ENCODE measurements around the gene NEDD8. TPM values are rescaled to one million over a fixed set of nuclear protein-coding genes. Genes with fewer than 3 reads are reported as not detected.
A peak's percentile ranks its signal among the peaks of the same experiment; 100 is the strongest.

NEDD8 gene
- polyA plus RNA-seq, 1 donor from 2014 or later: 273 TPM

- Mint-ChIP-seq H3K27me3 (no peaks in the 10 kb centered on the region), H3K27ac (peak overlapping the region in 1 of 3 donors; percentile 51), H3K4me1 (peaks cover 11 to 30% (median 27%) of the 10 kb centered on the region in 3 donors), H3K4me3 (peak overlapping the region in 2 of 4 donors; percentile 33 to 80), H3K9me3 (no peaks in the 10 kb centered on the region), H3K36me3 (peaks cover 14% of the 10 kb centered on the region)
Observed at GRCh38 chr14:24167469-24168114, 64.6 kb downstream of the NEDD8 start.

Other genes with a start within 250 kb of the NEDD8 start
- 14.6 TPM for gene DHRS4L2, start 243.4 kb downstream of the NEDD8 start, polyA plus RNA-seq
- gene CARMIL3, start 180.4 kb downstream of the NEDD8 start, polyA plus RNA-seq: 0.35 TPM
- gene CPNE6, start 160.8 kb downstream of the NEDD8 start, polyA plus RNA-seq: not detected
- gene PCK2, start 138.1 kb downstream of the NEDD8 start, polyA plus RNA-seq: 50.2 TPM
- gene DCAF11, start 117.6 kb downstream of the NEDD8 start, polyA plus RNA-seq: 74.5 TPM
- 2.6 TPM for gene NRL, start 117.4 kb downstream of the NEDD8 start, polyA plus RNA-seq
- 1.1 TPM for gene FITM1, start 101.7 kb downstream of the NEDD8 start, polyA plus RNA-seq
- gene PSME1, start 96.2 kb downstream of the NEDD8 start, polyA plus RNA-seq: 804 TPM
- 18.2 TPM for gene EMC9, start 90.8 kb downstream of the NEDD8 start, polyA plus RNA-seq
- 328 TPM for gene PSME2, start 85.8 kb downstream of the NEDD8 start, polyA plus RNA-seq
- 54.3 TPM for gene RNF31, start 84.9 kb downstream of the NEDD8 start, polyA plus RNA-seq
- 136 TPM for gene IRF9, start 71.1 kb downstream of the NEDD8 start, polyA plus RNA-seq
- 12.5 TPM for gene REC8, start 60.3 kb downstream of the NEDD8 start, polyA plus RNA-seq
- 15.8 TPM for gene IPO4, start 43.6 kb downstream of the NEDD8 start, polyA plus RNA-seq
- 25.1 TPM for gene TM9SF1, start 36.9 kb downstream of the NEDD8 start, polyA plus RNA-seq
- gene TSSK4, start 26.7 kb downstream of the NEDD8 start, polyA plus RNA-seq: 0.84 TPM
- gene CHMP4A, start 18.9 kb downstream of the NEDD8 start, polyA plus RNA-seq: 170 TPM
- gene MDP1, start 16.3 kb downstream of the NEDD8 start, polyA plus RNA-seq: 33.5 TPM
- 64.1 TPM for gene GMPR2, start 562 bp upstream of the NEDD8 start, polyA plus RNA-seq
- 186 TPM for gene TINF2, start 10.3 kb upstream of the NEDD8 start, polyA plus RNA-seq
- not detected for gene TGM1, start 30.8 kb upstream of the NEDD8 start, polyA plus RNA-seq
- gene RABGGTA, start 39.2 kb upstream of the NEDD8 start, polyA plus RNA-seq: 37.9 TPM
- 27.3 TPM for gene DHRS1, start 67.4 kb upstream of the NEDD8 start, polyA plus RNA-seq
- gene NOP9, start 67.5 kb upstream of the NEDD8 start, polyA plus RNA-seq: 1.6 TPM
- gene CIDEB, start 75.6 kb upstream of the NEDD8 start, polyA plus RNA-seq: 19.2 TPM
- 0.97 TPM for gene LTB4R2, start 77.8 kb upstream of the NEDD8 start, polyA plus RNA-seq
- gene LTB4R, start 79.1 kb upstream of the NEDD8 start, polyA plus RNA-seq: 2.5 TPM
- gene ADCY4, start 102.7 kb upstream of the NEDD8 start, polyA plus RNA-seq: 0.75 TPM
- gene RIPK3, start 107.6 kb upstream of the NEDD8 start, polyA plus RNA-seq: 14.8 TPM
- gene NFATC4, start 135.8 kb upstream of the NEDD8 start, polyA plus RNA-seq: 0.20 TPM
- not detected for gene NYNRIN, start 166.6 kb upstream of the NEDD8 start, polyA plus RNA-seq
- gene CBLN3, start 197.3 kb upstream of the NEDD8 start, polyA plus RNA-seq: 2.9 TPM
- gene KHNYN, start 197.6 kb upstream of the NEDD8 start, polyA plus RNA-seq: 26.5 TPM
- gene SDR39U1, start 210.4 kb upstream of the NEDD8 start, polyA plus RNA-seq: 94.0 TPM

All from IgD-negative memory B cell (primary cell).